BE2C (cell line): ENCODE measurements around the gene TBL2. TPM values are rescaled to one million over a fixed set of nuclear protein-coding genes. Genes with fewer than 3 reads are reported as not detected.

ENCODE experiments used
- DNase-seq: peaks from one replicate; pipeline ENCODE4 v3.0.0-alpha.2; 2020
- H3K27me3 ChIP-seq: fragments of 250-450 bp; sonication (Bioruptor Pico); 2 replicates; pipeline ENCODE4 v1.5.1; 2020; ENCODE audit warnings: mild to moderate bottlenecking
- H3K36me3 ChIP-seq: fragments of 250-450 bp; sonication (Bioruptor Pico); 2 replicates; pipeline ENCODE4 v1.5.1; 2020; ENCODE audit warnings: mild to moderate bottlenecking
- H3K4me1 ChIP-seq: fragments of 250-450 bp; sonication (Bioruptor Pico); 2 replicates; pipeline ENCODE4 v1.5.1; 2020
- H3K4me3 ChIP-seq: 2 replicates; pipeline ENCODE4 v1.5.1; 2011; ENCODE audit warnings: low read depth, low read length
- H3K9me3 ChIP-seq: fragments of 250-450 bp; sonication (Bioruptor Pico); 2 replicates; pipeline ENCODE4 v1.5.1; 2020
- polyA plus RNA-seq: library from polyadenylated mRNA; unstranded; fragments of >200 nt; gene quantifications from one replicate; pipeline ENCODE4 v1.2.1, GENCODE V29; 2012; ENCODE audit warnings: low read depth, missing spikeins; ENCODE audit not compliant: insufficient read length, insufficient read depth
- TF ChIP-seq, protein P1 (sequence below): IDR thresholded peaks from 2 replicates; pipeline ENCODE4 v1.5.1; 2012; ENCODE audit warnings: mild to moderate bottlenecking, low read depth, low read length

TBL2 gene, protein sequence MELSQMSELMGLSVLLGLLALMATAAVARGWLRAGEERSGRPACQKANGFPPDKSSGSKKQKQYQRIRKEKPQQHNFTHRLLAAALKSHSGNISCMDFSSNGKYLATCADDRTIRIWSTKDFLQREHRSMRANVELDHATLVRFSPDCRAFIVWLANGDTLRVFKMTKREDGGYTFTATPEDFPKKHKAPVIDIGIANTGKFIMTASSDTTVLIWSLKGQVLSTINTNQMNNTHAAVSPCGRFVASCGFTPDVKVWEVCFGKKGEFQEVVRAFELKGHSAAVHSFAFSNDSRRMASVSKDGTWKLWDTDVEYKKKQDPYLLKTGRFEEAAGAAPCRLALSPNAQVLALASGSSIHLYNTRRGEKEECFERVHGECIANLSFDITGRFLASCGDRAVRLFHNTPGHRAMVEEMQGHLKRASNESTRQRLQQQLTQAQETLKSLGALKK
- 53.4 TPM for polyA plus RNA-seq

DNA sequence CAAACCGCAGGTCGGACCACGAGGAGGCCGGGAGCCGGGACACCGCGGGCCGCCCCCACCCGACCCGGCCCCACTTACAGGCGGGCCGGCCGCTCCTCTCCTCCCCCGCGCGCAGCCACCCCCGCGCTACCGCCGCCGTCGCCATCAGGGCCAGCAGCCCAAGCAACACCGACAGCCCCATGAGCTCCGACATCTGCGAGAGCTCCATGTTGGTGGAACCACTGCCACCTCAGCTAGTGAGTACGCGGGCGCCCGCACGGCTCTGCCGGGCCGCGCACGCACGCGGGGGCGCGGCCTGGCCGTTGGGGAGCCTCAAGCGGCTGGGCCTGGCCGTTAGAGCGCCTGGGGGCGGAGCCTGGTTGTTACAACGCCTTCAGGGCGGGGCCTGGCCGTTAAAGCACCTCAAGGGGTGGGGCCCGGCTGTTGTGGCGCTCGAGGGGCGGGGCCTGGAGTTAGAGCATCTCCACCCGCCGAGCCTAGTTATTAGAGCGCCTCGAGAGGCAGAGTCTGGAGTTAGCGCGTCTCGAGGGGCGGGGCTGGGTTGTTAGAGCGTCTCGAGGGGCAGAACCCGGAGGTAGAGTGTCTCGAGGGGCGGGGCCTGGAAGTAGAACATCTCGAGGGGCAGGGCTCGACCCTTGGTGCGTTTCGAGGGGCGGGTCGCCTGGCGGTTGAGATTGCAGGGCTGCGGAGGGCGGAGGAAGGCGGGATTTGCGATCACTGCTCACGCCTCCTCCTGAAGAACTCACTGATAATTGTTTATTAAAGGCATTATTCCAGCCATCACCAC, at the start of gene TBL2:
TSS of gene TBL2 (minus strand) at position 238 of the 787 bp plus-strand sequence. CDS start at position 208, 30 bp downstream.
- no peaks in the 10 kb centered on the region for H3K4me1 ChIP-seq

DNA sequence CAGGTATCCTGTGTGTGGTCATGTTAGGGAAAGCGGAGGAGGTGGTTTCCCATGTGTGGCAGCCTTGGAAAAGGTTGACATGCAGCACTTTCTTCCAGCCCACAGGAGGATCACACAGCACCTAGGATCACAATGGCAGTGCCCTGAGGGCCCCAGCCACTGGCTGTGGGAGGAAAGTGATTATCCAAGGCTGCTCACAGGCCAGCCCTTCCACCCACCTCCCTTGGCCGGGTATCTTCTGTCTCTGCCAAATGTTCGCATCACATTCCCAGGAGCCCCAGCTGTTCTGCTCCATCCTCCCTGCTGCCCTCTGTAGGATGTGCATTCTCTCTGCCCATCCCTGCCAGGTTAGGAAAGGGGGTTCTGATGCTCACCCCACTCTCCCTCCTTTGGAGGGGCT, 48.4 kb upstream of the TBL2 start:
- no peak for DNase-seq
- Histone ChIP-seq H3K4me1 (no peaks in the 10 kb centered on the region), H3K4me3 (no peak overlapping the region), H3K9me3 (no peaks in the 10 kb centered on the region), H3K36me3 (no peaks in the 10 kb centered on the region), H3K27me3 (peaks cover 46% of the 10 kb centered on the region)
- TF ChIP-seq, protein P1, sequence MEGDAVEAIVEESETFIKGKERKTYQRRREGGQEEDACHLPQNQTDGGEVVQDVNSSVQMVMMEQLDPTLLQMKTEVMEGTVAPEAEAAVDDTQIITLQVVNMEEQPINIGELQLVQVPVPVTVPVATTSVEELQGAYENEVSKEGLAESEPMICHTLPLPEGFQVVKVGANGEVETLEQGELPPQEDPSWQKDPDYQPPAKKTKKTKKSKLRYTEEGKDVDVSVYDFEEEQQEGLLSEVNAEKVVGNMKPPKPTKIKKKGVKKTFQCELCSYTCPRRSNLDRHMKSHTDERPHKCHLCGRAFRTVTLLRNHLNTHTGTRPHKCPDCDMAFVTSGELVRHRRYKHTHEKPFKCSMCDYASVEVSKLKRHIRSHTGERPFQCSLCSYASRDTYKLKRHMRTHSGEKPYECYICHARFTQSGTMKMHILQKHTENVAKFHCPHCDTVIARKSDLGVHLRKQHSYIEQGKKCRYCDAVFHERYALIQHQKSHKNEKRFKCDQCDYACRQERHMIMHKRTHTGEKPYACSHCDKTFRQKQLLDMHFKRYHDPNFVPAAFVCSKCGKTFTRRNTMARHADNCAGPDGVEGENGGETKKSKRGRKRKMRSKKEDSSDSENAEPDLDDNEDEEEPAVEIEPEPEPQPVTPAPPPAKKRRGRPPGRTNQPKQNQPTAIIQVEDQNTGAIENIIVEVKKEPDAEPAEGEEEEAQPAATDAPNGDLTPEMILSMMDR = peak; percentile 21; the same call in 1 of the 2 replicates

More for the DNA sequence above, at the start of gene TBL2:
- TF ChIP-seq, protein P1 = no peak
- Histone ChIP-seq H3K9me3 (no peaks in the 10 kb centered on the region), H3K36me3 (peaks cover 15% of the 10 kb centered on the region), H3K27me3 (no peaks in the 10 kb centered on the region), H3K4me3 (peak within 1 kb of the TSS; percentile 95)
- DNase-seq = peak; percentile 100

DNA sequence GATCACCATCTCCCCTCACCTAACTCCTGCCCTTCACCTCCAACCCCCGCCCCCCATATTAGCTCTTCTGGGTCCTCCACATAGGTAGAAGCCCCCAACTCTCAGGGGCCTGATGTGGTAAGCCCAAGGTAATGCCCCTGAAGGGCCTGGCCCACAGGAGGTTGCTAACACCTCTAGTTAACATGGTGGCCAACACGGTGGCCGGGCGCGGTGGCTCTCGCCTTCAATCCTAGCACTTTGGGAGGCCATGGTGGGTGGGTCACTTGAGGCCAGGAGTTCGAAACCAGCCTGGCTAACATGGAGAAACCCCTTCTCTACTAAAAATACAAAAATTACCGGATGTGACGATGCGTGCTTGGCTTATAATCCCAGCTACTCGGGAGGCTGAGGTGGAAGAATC, 46.9 kb upstream of the TBL2 start:
- no peak for DNase-seq
- H3K4me3 ChIP-seq = no peak overlapping the region
- no peaks in the 10 kb centered on the region for H3K9me3 ChIP-seq
- no peaks in the 10 kb centered on the region for H3K36me3 ChIP-seq
- H3K27me3 ChIP-seq = peaks cover 46% of the 10 kb centered on the region
- TF ChIP-seq, protein P1 = no peak
- H3K4me1 ChIP-seq = no peaks in the 10 kb centered on the region

DNA sequence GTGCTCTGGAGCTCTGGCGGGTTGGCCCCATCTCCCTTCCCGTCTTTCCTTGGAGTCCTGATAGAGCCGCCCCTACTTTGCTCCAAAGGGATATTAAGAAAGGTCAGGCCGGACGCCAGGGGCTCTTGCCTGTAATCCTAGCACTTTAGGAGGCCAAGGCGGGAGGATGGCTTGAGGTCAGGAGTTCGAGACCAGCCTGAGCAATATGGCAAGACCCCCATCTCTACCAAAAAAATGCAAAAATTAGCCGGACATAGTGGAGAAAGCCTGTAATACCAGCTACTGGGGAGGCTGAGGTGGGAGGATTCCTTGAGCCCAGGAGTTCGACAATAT, 46.3 kb upstream of the TBL2 start:
- no peak overlapping the region for H3K4me3 ChIP-seq
- H3K27me3 ChIP-seq = peaks cover 46% of the 10 kb centered on the region
- H3K4me1 ChIP-seq = no peaks in the 10 kb centered on the region
- no peaks in the 10 kb centered on the region for H3K36me3 ChIP-seq
- H3K9me3 ChIP-seq = no peaks in the 10 kb centered on the region
- no peak for DNase-seq
- TF ChIP-seq, protein P1 = no peak

DNA sequence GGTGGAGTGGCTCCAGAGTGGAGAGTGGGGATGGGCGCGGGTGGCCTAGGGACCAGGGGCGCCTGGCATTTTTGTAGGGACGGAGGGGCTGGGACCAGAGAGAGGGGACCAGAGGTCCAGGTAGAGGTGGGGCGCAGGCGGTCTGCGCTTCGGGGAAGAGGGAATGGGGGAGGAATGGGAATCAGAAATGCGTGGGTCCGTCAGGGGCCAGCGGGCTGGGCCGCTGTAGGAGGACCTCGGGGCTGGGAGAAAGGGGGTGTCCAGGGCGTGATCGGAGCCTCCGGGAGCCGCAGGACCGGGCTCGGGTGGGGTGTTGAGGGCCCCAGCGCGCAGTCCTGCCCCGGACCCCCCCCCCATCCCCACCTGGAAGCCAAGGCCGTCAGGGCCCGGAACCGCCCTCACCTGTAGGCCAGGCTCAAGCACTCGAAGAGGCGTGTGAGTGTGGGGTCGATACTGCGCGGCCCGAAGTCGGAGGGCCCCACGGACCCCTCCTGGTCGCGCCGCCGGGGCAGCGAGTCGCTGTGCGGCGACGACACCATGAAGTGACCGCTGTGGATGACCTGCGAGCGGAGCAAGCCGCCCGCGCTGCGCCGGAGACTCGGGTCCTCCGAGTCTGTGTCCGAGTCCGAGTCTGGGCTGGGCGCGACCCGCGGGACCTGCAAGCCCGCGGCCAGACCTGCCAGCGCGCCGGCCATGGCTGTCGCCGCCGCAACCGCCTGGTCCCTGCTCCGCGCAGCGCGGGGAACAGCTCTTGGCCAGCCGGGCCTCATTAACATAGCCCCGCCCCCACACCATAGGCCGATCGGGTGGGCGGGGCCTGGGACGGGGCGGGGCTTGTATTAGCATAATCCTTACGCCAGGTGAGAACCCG, 45.7 kb upstream of the TBL2 start, which contains the start of gene MLXIPL:
TSS of gene MLXIPL (minus strand) at position 725 of the 871 bp plus-strand sequence. CDS start at position 695, 30 bp downstream.
- no peaks in the 10 kb centered on the region for H3K9me3 ChIP-seq
- TF ChIP-seq, protein P1 = no peak
- no peaks in the 10 kb centered on the region for H3K36me3 ChIP-seq
- peak; percentile 92 for DNase-seq
- peak within 1 kb of the TSS; percentile 53 for H3K4me3 ChIP-seq
- H3K27me3 ChIP-seq = peaks cover 46% of the 10 kb centered on the region
- H3K4me1 ChIP-seq = no peaks in the 10 kb centered on the region
